Spleen (tissue), 11 donors: ENCODE data around the gene DENND1B. TPM values are rescaled to one million over a fixed set of nuclear protein-coding genes. Genes with fewer than 3 reads are reported as not detected.

ENCODE experiments used
- DNase-seq: peaks from one replicate; pipeline ENCODE4 v3.0.0-alpha.2; 2020
- H3K27ac ChIP-seq, 8 donors: fragments of 200-600 bp; sonication (generic) in 7 of 8; 1 replicate in 4 of 8; 2 replicates in 4 of 8; pipeline versions ENCODE4 v1.5.0 to v1.8.0; 2016 to 2021; ENCODE audit warnings: inconsistent platforms in 4 of 8, mild to moderate bottlenecking in 4 of 8, moderate library complexity in 1 of 8
- H3K27me3 ChIP-seq, 7 donors: fragments of 200-600 bp; sonication (generic) in 6 of 7; replicated peaks in 1 of 7; 1 replicate in 4 of 7; 2 replicates in 3 of 7; pipeline versions ENCODE4 v1.5.0 to v1.8.0; 2016 to 2021; ENCODE audit warnings: inconsistent platforms in 3 of 7, mild to moderate bottlenecking in 1 of 7
- H3K36me3 ChIP-seq, 6 donors: fragments of 200-600 bp; sonication (generic) in 5 of 6; 1 replicate in 4 of 6; 2 replicates in 2 of 6; pipeline versions ENCODE4 v1.5.0 to v1.8.0; 2016 to 2021; ENCODE audit warnings: inconsistent platforms in 2 of 6
- H3K4me1 ChIP-seq, 6 donors: fragments of 200-600 bp; sonication (generic) in 5 of 6; 1 replicate in 3 of 6; 2 replicates in 3 of 6; pipeline versions ENCODE4 v1.5.0 to v1.8.0; 2016 to 2021; ENCODE audit warnings: inconsistent platforms in 3 of 6
- H3K4me3 ChIP-seq, 8 donors: fragments of 200-600 bp; sonication (generic) in 7 of 8; 1 replicate in 4 of 8; 2 replicates in 4 of 8; pipeline versions ENCODE4 v1.5.0 to v1.8.0; 2016 to 2021; ENCODE audit warnings: inconsistent platforms in 4 of 8, mild to moderate bottlenecking in 4 of 8, moderate library complexity in 2 of 8
- H3K9me3 ChIP-seq, 8 donors: fragments of 200-600 bp; sonication (generic) in 7 of 8; 1 replicate in 4 of 8; 2 replicates in 4 of 8; pipeline versions ENCODE4 v1.5.0 to v1.8.0; 2016 to 2021; ENCODE audit warnings: inconsistent platforms in 4 of 8
- CTCF ChIP-seq, 11 experiments: fragments of 200-600 bp in 7 of 11; fragments of 450-650 bp in 4 of 11; sonication (generic) in 4 of 11; IDR thresholded peaks in 8 of 11; conservative IDR thresholded peaks in 3 of 11; 1 replicate in 7 of 11; 2 replicates in 4 of 11; pipeline versions ENCODE4 v1.4.0 to v1.8.0; 2016 to 2021; ENCODE audit warnings: antibody characterized with exemption in 11 of 11, inconsistent platforms in 4 of 11, mild to moderate bottlenecking in 1 of 11
- POLR2A ChIP-seq, 3 donors: fragments of 450-650 bp; IDR thresholded peaks; one replicate each; pipeline ENCODE4 v1.5.1; 2017; ENCODE audit warnings: antibody characterized with exemption in 3 of 3, mild to moderate bottlenecking in 1 of 3
- POLR2AphosphoS5 ChIP-seq, 3 donors: sonication (generic); formaldehyde crosslinking; IDR thresholded peaks; one replicate each; pipeline ENCODE4 v1.5.1; 2017; ENCODE audit warnings: antibody characterized with exemption in 3 of 3
- WGBS, 5 donors: extraction: QIAGEN DNeasy Blood & Tissue Kit in 3 of 5; methylation state at CpG; one replicate each; pipeline versions ENCODE4 v1.1.5 to v1.1.7; 2013 to 2018; 5-methylcytosine and 5-hydroxymethylcytosine counted together
- intact Hi-C: fragments of 100-400 bp; cut with DNase I; formaldehyde crosslinking; loops from one replicate; pipeline ENCODE4 v1.15.0; 2023; ENCODE audit warnings: low total_unique reads
- polyA plus RNA-seq, 3 donors: library from polyadenylated mRNA; stranded (reverse); fragments of 200-250 nt; gene quantifications; one replicate each; pipeline ENCODE4 v1.2.1, GENCODE V29; 2013
- total RNA-seq, 7 donors: library from RNA; depleted of rRNA in 3 of 7; stranded (reverse); fragments of >200 nt in 3 of 7; fragmentation: NEBNext Ultra II Directional in 4 of 7; extraction: Animal tissue kit (Norgen Biotek cat#: 25700) in 4 of 7; gene quantifications; one replicate each; pipeline versions ENCODE4 v1.1.0 to v1.2.1, GENCODE V29; 2016 to 2021
- donor health status: healthy with polysubstance abuse.
- donor health status: DM: no; HTN: no; CAD: no; lungs with moderate emphysema.
- donor health status: DM: no; HTN: no; CAD: no.
- donor health status: Bipolar disorder and iron deficiency.
- donor health status: healthy.
- donor health status: DM: no; HTN: no; CAD: no.
- donor health status: DM: yes; HTN: yes; CAD: no.

DENND1B gene
- total and polyA plus RNA-seq, 10 donors, result 2.8 to 31.8 (median 19.6) TPM

DNA sequence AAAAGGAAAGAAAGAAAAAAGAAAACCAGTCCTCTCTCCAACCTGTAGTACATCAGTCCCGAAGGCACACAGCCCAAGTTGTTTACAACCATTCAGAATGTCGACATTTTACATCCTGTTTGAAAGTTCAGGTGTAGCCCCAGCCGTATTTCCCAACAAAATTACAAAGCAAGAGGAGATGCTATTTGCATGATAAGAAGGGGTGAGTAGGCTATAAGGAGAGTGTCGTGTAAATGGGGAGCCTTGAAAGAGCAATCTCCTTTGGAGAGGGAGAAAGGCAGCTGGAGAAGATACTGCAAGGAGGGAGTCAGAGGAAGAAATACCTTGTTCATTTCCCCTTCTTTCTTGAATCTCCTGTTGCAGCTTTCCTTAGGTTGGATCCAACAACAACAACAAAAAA, 35.5 kb upstream of the DENND1B start:
- Histone ChIP-seq H3K4me1 (no peaks in the 10 kb centered on the region), H3K9me3 (peaks cover 0 to 4% (median 0%) of the 10 kb centered on the region in 8 donors), H3K36me3 (no peaks in the 10 kb centered on the region), H3K27ac (no peak overlapping the region), H3K27me3 (no peaks in the 10 kb centered on the region), H3K4me3 (no peak overlapping the region)
- 70 to 85% (median 78%) methylated on average over 4 of the region's 4 CpGs for WGBS, 5 donors
- TF ChIP-seq CTCF (IDR thresholded peaks at IDR 0.05 in 8 of 11, conservative IDR thresholded peaks at IDR 0.05 in 3 of 11), result no peak
- TF ChIP-seq POLR2A (IDR thresholded peaks at IDR 0.05), result no peak
- no peak for TF ChIP-seq POLR2AphosphoS5 (IDR thresholded peaks at IDR 0.05)
- no peak for DNase-seq
- intact Hi-C loops, result no loop called here

DNA sequence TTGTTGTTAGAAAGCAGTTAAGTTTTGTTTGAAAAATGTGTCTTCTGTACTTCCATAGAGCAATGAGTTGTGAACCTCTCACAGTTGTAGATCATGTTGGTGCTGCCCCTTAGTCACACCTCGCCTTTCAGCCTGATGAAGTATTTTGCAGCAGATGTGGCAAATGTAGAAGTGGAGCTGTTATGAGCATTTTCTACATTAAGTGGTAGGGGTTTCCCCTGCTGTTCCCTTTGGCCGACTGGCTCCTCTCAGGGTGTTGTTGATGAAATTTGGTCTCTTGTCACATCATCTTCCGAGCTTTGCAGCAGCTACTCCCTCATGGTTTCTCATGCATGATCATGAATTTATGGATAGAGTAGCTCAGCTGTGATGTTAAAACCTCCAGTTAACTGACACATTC, 33.6 kb upstream of the DENND1B start:
- Histone ChIP-seq H3K27me3 (no peaks in the 10 kb centered on the region), H3K36me3 (no peaks in the 10 kb centered on the region), H3K27ac (no peak overlapping the region), H3K4me1 (no peaks in the 10 kb centered on the region), H3K9me3 (peaks cover 0 to 4% (median 0%) of the 10 kb centered on the region in 8 donors), H3K4me3 (no peak overlapping the region)
- intact Hi-C loops, result no loop called here
- DNase-seq, result no peak
- 46 to 70% (median 50%) methylated on average over 3 of the region's 3 CpGs for WGBS, 5 donors
- TF ChIP-seq POLR2AphosphoS5 (IDR thresholded peaks at IDR 0.05) (no peak), CTCF (IDR thresholded peaks at IDR 0.05 in 8 of 11, conservative IDR thresholded peaks at IDR 0.05 in 3 of 11) (no peak), POLR2A (IDR thresholded peaks at IDR 0.05) (no peak)

DNA sequence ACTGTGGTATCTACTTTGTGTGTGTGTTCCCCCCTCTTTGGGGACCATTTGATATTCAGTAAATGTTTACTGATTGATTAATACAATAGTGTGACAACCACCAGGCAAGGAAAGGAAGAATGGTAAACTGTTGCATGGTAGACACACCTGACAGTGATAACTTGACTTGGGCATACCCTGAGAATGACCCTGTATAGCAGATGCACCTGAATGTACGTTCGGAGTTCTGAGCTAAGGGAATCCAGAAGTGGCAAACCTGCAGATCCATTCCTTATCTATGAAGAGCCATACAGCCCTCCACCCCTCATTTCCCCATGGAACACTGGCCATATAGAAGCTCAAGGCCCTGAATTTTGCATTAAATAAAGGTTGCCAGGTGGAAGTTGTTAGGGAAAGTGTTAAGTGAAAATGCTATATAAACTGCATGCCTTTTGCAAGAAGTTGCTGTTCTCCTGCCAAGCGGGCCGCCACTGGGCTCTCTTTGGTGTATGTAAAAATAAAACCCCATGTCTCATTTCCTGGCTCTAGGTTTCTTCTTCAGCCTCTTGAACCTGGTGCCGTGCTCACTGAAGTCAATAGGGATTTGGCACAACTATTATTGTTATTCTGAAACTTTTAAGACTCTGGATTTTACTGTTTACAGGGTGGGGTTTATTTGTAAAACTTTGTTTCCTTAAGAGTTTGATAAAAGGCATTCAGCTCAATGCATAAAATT, 32.6 kb upstream of the DENND1B start:
- intact Hi-C loops, result no loop called here
- 64 to 91% (median 71%) methylated on average over 5 of the region's 5 CpGs for WGBS, 5 donors
- H3K27ac ChIP-seq, result peak overlapping the region in 2 of 8 donors; percentile 11 to 15
- H3K4me1 ChIP-seq, result no peaks in the 10 kb centered on the region
- H3K36me3 ChIP-seq, result no peaks in the 10 kb centered on the region
- peaks cover 0 to 4% (median 0%) of the 10 kb centered on the region in 8 donors for H3K9me3 ChIP-seq
- DNase-seq, result no peak
- no peak for TF ChIP-seq CTCF (IDR thresholded peaks at IDR 0.05 in 8 of 11, conservative IDR thresholded peaks at IDR 0.05 in 3 of 11)
- TF ChIP-seq POLR2AphosphoS5 (IDR thresholded peaks at IDR 0.05), result no peak
- no peak for TF ChIP-seq POLR2A (IDR thresholded peaks at IDR 0.05)
- H3K4me3 ChIP-seq, result no peak overlapping the region
- no peaks in the 10 kb centered on the region for H3K27me3 ChIP-seq

DNA sequence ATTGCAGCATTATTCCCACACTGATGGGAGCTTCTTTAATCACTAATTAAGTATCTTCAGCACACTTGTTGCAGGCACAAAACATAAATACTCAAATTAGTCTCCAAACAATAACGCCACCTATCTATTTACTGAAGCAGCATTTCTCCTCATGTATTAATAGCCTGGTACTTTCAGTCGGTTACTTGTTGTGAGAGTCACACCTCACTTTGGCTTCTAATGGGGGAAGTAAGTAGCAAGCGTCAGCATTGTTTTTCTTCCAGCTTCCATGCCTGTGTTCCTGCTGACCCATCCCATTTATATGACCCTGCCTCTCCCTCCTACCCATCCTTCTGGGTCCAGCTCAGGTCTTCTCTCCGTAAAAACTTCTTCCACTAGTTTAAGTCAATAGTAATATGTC, 31.9 kb upstream of the DENND1B start:
- no peaks in the 10 kb centered on the region for H3K36me3 ChIP-seq
- no peak for DNase-seq
- intact Hi-C loops, result no loop called here
- H3K4me3 ChIP-seq, result no peak overlapping the region
- H3K27me3 ChIP-seq, result no peaks in the 10 kb centered on the region
- no peak for TF ChIP-seq CTCF (IDR thresholded peaks at IDR 0.05 in 8 of 11, conservative IDR thresholded peaks at IDR 0.05 in 3 of 11)
- peaks cover 0 to 4% (median 0%) of the 10 kb centered on the region in 8 donors for H3K9me3 ChIP-seq
- H3K27ac ChIP-seq, result peak overlapping the region in 2 of 8 donors; percentile 11 to 15
- 68 to 85% (median 72%) methylated on average over 4 of the region's 4 CpGs for WGBS, 5 donors
- no peaks in the 10 kb centered on the region for H3K4me1 ChIP-seq
